RPMI8226 (cell line): ENCODE measurements around the gene COX5B.
"Not testable (repeated sequence)": the region's sequence is repeated elsewhere in the genome, so short reads cannot be mapped to it uniquely, and the experiment has no call there.

Source experiments
- DNase-seq: peaks from one replicate; pipeline ENCODE4 v3.0.0-alpha.2; 2015

Gene COX5B

DNA sequence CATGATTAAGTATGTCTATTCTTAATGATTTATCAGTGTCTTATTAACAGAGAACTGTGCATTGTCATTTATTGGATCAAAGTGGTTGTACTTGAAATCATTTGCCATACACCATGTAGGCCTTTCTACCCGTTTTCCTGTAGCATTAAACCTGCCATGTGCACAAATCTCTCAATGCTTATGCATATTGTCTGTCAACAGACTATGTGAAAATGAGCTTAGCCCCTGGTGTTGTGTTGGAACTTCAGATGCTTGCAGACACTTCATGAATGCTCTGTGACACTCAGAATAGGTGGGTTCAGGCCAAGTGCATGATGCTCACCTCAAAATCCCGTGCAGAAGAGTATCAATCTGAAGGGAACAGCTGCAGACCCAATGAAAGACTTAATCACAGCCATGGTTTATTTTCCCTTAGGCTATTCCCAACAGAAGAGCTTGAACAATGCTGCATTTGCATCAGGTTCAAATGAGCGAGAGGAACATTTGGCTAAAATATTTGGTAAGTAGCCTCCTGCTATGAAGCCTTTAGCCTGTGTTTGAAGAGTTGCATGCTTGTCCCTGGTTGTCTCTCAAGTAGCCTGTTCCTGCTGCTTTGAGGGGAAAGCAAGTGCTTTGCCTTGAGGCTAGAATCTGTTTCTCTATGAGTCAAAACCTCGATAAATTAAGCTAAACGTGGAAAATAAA is 29.7 kb downstream of the COX5B start:
- no peak for DNase-seq

DNA sequence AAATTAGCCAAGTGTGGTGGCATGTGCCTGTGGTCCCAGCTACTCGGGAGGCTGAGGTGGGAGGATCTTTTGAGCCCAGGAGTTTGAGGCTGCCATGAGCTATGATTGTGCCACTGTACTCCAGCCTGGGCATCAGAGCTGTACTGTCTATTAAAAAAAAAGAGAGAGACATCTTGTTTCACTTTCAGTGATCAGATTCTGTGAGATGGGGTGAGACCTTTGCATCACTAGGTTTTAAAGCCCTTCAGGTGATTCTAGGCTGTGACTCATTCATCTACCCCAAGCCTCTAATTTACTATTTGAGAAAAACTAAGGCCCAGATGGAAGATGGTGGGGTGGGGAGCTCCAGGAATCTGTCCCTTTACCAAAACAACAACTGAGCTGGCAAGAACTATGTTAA is 30.8 kb downstream of the COX5B start:
- no peak for DNase-seq

DNA sequence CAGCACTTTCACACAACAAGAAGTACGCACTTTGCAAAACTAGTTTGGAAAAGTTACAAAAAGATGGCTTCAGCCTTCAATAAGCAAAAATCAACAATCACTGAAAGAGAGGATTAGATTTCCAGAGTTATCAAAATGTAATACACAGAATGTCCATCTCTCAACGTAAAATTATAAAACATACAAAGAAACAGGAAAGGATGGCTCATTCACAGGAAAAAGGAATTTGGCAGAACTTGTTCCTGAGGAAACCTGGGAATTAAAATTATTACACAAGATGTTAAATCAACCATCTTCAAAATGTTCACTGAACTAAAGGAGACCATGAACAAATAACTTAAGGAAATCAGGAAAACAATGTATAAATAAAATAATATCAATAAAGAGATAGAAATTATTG is 31.6 kb downstream of the COX5B start:
- no peak for DNase-seq

- DNase-seq, result no peak
These were observed 32.4 kb downstream of the COX5B start for GRCh38 chr2:97678298-97678697.

DNA sequence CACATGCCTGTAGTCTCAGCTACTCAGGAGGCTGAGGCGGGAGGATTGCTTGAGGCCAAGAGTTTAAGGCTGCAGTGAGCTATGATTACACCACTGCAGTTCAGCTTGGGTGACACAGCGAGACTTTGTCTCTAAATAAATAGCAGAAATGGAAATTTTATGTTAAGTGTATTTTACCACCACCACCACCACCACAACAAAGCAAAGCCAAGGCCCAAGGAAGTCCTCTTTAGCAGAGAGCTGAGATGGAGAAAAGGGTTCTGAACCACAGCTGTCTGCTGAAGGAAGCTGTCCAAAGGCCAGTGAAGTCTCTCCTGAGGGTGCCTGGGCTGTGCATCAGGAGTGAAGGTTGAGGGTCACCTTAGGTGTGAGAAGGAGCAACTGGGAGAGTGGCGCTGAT is 41.4 kb downstream of the COX5B start:
- DNase-seq, result not testable (repeated sequence)

- DNase-seq, result no peak
These were observed 42.4 kb downstream of the COX5B start for GRCh38 chr2:97688062-97688827.

DNA sequence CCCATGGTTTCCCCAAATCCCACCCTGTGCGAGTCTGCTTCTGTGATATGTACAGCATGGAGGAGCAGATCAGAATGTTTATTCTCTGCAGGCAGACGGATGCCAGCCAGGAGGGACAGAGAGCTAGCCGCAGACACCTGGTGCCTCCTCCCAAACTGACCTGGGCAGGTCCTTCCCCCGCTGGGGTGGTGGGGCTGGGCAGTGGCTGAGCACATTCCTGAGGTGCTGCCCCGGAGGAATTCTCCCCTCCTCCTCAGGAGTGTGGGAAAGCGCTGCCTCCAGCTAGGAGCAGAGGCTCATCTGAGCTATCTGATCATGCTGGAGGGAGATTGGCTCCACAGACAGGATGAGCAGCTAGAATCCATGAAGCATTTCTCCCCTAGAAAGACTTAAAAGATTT is 45.3 kb downstream of the COX5B start:
- no peak for DNase-seq

DNA sequence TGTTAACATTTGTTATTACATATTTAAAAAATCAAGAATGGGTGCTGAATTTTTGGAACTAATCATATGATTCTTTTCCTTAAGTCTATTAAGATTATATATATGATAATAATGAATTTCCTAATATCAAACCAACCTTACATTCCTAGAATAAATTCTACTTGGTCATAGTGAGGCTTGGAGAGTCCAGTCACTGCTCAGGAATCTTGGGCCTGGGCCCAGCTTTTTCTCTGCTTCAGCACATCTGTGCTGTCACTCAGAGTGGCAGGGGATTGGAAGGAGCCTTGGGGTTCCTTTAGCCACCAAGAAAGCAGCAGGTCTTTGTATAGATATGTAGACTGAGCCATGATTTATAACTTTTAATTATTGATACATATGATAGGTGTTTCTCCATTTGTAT is 47.6 kb downstream of the COX5B start:
- DNase-seq, result no peak

DNA sequence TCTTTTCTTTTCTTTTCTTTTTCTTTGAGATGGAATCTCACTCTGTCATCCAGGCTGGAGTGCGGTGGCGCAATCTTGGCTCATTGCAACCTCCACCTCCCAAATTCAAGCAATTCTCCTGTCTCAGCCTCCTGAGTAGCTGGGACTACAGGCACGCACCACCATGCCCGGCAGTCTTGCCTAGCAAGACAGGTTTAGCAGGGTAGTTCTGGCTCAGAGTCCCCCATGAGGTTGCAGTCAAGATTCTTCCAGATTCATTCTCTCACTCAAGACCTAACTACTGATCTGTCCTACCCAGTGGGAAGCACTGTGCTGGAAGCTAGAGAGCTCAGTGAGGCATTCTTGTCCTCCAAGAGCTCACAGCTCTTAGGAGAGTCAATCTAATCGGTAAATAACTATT is 49.9 kb downstream of the COX5B start:
- DNase-seq, result no peak

DNA sequence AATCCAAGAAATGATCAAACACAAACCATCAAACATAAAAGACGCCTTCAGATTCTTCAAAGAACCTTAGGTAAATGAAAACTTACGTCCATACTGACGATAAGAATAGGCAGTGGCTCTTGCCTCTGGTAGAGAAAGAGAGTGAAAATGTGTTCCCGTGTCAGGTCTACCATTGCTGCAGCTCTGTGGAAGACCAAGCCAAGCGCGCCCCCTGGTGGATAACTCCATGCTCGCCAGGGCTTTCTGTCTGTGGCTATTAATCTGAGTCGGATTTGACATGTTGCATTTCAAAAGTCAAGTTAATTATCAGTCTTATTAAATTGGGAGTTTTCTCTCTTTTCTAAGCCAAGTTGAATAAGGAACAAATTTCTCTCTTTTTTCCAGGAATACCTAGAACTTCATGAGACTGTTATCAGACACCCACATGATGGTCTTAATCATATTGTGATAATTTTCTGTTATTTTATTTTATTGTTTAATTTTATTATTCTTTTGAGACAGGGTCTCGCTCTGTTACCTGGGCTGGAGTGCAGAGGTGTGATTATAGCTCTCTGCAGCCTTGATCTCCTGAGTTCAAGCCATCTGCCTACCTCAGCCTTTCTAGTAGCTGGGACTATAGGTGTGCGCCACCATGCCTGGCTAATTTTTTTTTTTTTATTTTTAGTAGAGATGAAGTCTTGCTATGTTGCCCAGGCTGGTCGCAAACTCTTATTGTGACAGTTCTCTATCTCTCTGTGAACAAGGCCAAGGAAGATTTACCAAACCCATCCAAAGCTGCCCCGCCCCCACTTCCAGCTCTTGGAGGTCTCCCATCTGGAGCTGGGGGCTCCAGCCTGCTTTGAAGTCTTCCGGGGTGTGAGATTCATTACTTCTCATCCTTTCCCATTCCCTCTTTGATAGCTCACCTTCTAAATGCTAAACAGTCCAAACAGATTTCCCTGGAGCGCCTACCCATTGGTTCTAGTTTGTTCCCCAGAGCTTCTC is 51.7 kb downstream of the COX5B start:
- DNase-seq, result peak; percentile 88
